Suppressor macrophage (primary cell): ENCODE data around the gene KCNJ6.
"Not testable (repeated sequence)": the region's sequence is repeated elsewhere in the genome, so short reads cannot be mapped to it uniquely, and the experiment has no call there.

Source experiments
- DNase-seq, 4 experiments: peaks; one replicate each; pipeline ENCODE4 v3.0.0-alpha.2; 2020 to 2022

The KCNJ6 gene

DNA sequence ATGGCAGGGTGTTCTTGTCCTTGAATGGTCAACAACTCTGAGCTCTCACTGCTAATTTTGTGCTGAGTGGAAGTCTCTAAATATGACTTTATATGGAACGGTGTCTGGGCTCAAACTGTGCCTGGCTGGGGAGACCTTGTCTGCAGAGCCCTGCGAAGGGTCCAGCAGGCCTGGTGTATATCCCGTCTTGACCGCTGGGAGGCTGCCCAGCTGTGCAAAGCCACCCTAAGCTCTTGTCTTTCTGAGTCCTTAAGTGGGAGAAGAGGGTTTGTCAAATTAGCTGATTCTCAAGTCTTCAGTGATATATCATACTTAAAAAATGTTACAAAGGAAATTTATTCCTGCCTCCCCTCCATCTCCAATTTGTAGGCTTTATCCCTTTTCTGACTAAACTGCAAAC, 198.7 kb downstream of the KCNJ6 start:
- DNase-seq = no peak

DNA sequence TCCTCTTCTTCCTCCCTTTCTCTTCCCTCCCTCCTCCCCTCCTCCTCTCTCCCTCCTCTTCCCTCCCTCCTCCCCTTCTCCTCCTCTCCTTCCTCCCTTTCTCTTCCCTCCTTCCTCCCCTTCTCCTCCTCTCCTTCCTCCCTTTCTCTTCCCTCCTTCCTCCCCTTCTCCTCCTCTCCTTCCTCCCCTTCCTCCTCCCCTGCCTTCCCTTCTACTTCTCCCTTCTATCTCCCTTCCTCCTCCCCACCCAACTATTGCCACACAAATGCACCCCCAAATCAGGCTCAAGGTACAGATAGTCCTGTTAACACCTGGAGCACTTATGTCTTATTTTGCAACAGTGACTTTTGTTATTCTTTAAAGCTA, 203.7 kb downstream of the KCNJ6 start:
- not testable (repeated sequence) for DNase-seq

DNA sequence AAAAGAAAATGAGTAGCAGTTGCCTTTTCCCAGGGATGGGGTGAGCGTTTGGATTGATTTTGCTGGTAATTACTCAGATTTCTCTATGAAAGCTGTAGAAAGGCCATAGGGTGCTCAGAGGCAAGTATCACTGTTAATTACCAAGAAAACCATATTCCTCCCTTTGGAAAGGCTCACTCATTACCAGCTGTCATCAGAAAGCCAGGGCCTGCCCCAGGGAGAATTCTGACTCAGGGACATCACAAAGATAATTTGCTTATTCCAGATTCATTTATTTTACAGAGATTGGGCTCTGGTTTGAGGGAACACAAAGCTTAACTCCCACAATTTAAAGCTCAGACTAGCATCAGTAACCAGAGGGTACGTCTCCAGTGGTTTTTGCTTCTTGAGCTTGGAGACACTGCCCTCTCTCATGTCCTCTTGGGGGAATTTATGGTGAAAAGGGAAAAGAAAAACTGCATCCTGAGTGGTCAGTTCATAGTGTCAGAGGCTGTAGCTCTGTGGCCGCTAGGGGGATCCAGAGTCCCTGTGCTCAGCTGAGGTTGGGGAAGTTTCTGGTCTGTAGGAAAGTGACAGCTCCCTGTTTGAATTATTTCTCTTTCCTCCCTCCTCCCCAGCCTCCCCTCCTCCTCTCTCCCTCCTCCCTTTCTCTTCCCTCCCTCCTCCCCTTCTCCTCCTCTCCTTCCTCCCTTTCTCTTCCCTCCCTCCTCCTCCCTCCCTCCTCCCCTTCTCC, 204.3 kb downstream of the KCNJ6 start:
- DNase-seq = peak; percentile 78 to 88 (median 85)

DNA sequence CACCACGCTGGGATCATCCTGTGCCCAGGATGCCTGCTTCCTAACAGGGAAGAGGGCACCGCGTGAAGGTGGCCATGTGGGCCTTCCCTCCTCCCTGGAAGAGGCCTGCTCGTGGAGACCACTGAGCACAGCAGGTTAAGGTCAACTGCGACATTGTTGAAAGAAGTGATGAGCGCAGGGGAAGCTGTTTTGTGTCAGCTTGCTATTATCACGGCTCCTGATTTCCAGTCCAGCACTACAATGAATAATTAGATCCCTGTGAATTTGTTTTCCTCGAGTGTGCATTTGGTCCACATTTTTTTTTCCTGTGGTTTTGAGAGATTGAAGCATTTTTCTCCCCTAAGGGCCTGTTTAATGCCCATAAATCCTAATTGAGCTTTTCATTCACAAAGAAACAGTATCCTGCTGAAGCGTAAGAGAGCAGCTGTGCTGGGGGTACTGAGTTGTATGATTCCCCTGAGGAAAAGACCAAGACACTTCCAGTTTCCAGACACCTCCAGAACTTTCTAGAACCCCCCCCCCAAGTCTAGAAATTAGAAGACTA, 204.9 kb downstream of the KCNJ6 start:
- no peak for DNase-seq

DNA sequence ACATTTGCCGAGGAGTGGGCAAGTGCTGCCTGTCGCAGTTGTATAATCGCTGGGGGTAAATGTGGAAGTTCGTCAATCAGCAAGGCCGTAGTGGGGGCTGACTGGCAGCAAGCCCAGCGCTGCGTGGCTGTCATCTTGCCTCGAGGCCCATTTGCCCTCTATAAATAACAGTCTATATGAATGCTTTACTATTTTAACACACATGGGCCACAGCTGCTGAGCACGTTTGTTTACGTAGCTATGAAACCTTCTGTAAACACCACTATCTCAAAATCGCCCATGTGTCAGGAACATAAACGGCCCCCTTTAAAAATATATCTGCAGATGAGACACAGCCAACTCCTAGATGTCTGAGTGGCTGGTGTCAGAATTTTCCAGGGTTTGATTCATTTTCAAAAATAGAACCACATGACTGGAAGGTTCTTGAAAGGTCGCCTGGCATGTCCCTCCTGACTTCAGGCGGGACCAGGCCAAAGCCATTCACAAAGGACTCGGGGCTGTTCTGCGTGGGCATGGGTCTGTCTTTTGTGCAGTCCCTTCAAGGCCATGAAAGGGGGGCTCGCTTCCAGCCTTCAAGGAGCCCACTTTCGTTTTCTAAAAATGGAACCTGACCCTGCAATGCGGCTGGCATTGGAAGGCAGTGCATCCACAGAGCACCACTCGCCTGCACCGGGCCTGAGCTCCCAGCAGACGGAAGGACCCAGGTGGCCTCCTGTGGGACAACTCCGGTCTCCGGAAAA, 205.5 kb downstream of the KCNJ6 start:
- DNase-seq = no peak

DNA sequence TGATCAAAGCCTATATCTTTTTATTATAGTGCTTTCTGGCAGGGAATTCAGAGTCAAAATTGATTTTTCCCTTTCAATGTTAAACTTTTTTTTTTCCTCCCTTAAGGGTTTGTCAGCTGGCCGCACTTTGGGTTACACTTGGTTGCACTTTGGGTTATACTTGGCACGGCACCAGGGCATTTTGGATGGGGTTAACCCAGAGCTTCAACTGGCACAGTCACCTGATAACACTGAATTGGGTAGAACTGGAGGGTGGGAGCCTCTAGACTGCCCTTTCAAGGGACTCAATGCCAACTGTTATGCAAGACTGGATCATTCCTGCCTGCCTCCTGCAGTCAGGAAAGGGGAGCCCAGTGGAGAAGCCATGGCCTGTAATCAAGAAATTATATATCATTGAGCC, 211.5 kb downstream of the KCNJ6 start:
- DNase-seq = no peak

DNA sequence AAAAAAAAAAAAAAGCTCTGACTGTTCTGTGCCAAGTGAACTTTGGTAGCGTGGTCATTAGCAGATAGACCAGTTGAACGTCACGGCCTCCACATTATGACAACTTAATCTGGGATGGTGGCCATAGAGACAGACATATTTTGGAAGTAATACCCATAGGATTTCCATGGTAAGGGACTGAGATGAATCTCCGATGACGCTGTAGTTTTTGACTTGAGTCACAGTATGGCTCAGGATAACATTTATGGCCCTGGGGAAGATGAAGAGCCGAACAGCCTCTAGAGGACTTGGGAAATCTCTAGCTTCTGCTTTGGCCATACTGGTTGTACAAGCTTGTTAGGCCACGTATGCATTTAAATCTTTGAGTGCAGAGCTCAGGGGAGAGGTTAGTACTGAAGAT, 214.0 kb downstream of the KCNJ6 start:
- no peak for DNase-seq

GRCh38 chr21:37700641-37701202, 215.5 kb downstream of the KCNJ6 start:
- DNase-seq = peak; percentile 33 to 82 (median 70)

DNA sequence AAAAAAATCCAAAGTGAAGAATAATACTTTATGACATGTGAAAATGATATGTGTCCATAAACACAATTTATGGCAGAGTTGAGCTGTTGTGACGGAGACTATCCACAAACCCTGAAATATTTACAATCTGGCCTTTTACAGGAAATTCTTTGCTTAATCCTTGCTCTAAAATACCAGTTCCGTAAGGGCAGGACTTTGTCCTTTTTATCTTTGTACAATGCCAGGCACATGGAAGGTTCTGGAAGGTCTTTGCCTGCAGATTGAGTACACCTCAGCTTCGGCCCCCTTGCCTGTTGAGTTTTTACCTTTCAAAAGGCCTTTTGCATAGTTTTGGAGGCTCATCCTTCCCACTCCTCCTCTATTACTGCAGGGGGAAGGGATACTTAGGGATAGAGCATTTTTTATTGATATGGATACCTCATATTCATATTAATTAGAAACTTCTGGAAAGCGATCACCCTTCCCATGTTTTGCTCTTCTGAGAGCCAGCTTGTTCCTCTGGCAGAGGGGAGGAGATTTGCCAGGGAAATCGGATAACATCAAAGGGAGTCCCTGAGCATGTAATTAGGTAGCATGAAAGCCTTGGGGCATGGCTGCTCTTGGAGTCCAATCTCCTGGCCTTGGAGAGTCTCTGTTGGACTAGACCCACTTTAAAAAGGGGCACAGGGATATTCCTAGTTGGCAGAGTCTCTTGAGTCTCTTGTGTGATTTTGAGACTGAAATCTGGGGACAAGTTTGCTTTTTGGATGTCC, 217.1 kb downstream of the KCNJ6 start:
- DNase-seq = no peak

GRCh38 chr21:37696936-37697335, 219.3 kb downstream of the KCNJ6 start:
- DNase-seq = no peak

DNA sequence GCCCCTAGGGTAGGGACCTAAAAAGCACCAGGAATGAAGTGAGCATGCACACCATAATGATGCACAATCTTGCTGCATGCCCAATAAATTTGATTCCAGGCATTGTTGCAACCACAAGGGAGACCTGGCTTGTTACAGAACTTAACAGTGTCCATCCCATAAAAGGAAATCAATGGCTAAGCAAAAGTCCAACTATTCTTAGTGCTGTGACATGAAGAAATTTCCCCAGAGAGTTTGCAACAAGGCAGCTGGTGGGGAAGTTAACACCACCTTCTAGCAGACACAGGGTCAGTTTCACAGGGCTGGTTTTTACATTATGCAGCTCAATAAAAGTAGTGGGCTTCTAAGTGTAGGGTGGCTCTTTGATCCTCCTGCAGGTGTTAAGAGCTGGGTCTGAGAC, 221.1 kb downstream of the KCNJ6 start:
- DNase-seq = peak in 3 of 4 experiments; percentile 15 to 28 (median 15)

DNA sequence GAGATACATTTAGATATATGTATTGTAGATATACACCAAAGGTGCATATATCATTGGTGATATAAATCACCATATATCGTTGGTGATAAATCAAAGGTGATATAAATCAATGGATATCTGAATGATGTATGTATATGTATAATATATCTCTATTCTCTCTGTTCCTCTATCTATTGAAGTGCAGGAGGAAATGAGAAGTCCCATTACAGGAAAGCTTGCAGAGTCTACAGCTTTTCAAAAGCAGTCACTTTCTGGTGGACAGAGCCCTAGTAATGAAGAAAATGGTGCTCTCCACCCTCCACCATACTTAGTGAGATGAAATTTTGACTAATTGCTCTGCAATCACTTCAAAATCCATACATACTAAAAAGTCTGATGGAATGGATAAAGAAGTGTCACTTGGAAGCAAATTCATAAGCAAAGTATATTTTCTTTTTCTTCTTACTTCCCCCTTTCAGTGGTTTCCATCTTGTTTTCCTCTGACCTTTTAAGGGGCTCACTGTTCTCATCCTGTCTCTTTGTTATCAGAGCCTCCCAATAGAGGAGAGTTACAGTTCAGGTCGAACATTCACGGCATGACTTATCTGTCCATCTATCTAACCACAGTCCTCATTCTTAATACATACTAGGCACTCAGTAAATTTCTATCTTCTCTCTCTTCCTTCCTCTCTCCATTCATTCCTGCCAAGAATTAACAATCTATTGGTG, 227.2 kb downstream of the KCNJ6 start:
- peak in 1 of 4 experiments; percentile 18 for DNase-seq

DNA sequence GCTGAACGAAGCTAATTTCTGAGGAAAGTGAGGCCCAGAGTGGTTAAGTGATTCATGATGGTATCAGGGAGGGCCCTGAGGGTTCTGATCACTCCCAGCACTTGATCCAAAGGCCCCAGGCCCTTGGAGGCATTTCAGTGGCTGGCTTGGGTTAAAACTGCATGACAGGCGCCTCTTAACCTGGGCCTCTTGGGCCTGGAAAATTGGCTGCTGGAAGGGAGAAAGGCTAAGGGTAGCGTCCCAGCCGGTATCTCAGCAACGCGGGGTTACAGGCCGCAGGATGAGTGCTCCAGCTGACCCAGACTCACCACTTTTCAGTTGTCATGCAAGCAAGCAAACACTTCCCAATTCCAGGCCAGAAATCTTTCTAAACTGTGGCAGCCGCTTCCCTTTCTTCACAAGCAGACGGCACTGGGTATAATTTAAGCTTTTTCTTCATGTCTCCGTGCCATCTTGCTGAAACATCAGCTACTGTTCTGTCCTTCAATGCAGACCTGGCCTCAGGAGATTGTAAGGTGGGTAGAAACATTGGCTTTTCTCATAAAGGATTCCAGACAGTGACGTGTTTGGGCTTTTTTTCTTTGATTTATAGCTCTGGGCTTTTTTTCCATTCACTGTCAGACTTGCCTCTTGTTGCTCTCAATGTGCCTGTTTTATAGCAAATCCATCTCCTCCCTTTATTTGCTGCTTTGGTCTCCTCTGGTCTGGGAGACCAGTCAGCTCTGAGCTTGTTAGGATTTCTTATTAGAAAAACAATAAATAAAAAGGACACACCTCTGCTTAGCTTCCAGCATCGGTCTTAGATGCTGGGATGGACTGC, 229.1 kb downstream of the KCNJ6 start:
- peak; percentile 74 to 82 (median 78) for DNase-seq

GRCh38 chr21:37684547-37684946, 231.7 kb downstream of the KCNJ6 start:
- no peak for DNase-seq

DNA sequence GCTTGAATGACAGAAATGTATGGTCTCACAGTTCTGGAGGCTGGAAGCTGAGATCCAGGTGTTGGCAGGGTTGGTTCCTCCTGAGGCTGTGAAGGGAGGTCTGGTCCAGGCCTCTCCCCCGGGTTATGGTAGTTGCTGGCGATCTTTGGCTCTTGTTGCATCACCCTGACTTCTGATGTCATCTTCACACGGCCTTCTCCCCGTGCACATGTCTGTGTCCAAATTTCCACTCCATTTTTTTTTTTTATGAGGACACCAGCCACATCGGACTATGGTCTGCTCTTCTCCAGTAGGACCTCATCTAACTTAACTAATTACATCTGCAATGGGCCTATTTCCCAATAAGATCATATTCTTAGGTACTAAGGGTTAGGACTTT, 232.2 kb downstream of the KCNJ6 start:
- no peak for DNase-seq

- no peak for DNase-seq
Measured at GRCh38 chr21:37683396-37684114, 232.7 kb downstream of the KCNJ6 start.

- no peak for DNase-seq
Measured at GRCh38 chr21:37682966-37683365, 233.3 kb downstream of the KCNJ6 start.

- DNase-seq = no peak
Measured at GRCh38 chr21:37677006-37677405, 239.3 kb downstream of the KCNJ6 start.

DNA sequence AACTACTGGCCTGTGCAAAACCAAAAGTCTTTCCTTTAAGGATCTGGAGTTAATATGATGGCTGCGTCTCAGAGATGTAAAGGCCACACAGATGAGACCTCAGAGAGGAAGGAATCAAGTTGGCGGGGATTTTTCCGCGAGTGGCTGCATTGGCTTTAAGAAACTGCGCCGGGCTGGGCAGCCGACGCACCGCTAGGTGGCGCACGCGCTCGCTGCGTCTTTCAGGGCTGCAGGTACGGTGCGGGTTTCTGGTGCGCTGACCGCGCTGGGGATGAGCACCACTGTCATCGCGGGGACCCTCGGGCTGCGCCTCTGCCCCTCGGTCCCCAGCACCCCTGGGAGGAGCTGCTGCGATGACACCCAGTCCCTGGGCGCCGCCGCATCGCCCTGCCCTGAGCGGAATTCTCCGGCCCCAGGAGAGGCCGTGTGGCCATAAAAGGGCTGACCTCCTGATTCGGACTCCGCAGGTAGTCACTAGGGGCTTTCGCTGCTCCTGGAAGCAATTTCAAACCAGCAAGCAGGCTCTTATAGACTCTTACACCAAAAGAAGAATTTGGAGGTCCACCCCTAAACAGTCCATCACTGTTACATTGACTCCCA, 241.0 kb downstream of the KCNJ6 start:
- peak; percentile 50 to 85 (median 74) for DNase-seq
